ENCODE data around the gene MPC2. TPM values are rescaled to one million over a fixed set of nuclear protein-coding genes. Genes with fewer than 3 reads are reported as not detected.
"Not testable (repeated sequence)": the region's sequence is repeated elsewhere in the genome, so short reads cannot be mapped to it uniquely, and the experiment has no call there.

MPC2 gene
- polyA plus RNA-seq, 3 donors: 14.2 to 70.3 (median 59.4) TPM

- DNase-seq; H3K27ac ChIP-seq (ENCODE audit: low read depth in 1 of 2, low read length in 2 of 2); H3K36me3 ChIP-seq (replicated peaks in 1 of 2; ENCODE audit: control insufficient read depth in 1 of 2, insufficient read depth in 2 of 2, low read length in 2 of 2); H3K79me2 ChIP-seq (ENCODE audit: insufficient read depth, low read length); H3K4me1 Mint-ChIP-seq; intact Hi-C loops (cut with micrococcal nuclease); H3K9me3 ChIP-seq (replicated peaks in 1 of 2; ENCODE audit: control insufficient read depth in 1 of 2, insufficient read depth in 1 of 2, low read length in 2 of 2); H3K27me3 Mint-ChIP-seq (ENCODE audit: low read depth in 3 of 3); H3K27ac Mint-ChIP-seq; H3K9me3 Mint-ChIP-seq; H2AFZ ChIP-seq (ENCODE audit: insufficient read depth, low read depth, low read length, poor library complexity, severe bottlenecking); H3K27me3 ChIP-seq (ENCODE audit: control insufficient read depth in 2 of 2, insufficient read depth in 2 of 2, low read length in 2 of 2); H3K9ac ChIP-seq (ENCODE audit: insufficient read depth, low read length, poor library complexity, severe bottlenecking); H3K4me3 Mint-ChIP-seq; H4K20me1 ChIP-seq (ENCODE audit: insufficient read depth, low read length); H3K4me1 ChIP-seq (ENCODE audit: control insufficient read depth in 1 of 2, insufficient read depth in 2 of 2, low read length in 2 of 2); H3K36me3 Mint-ChIP-seq; H3K4me3 ChIP-seq (replicated peaks in 1 of 3; ENCODE audit: low read depth in 2 of 3, low read length in 3 of 3); H3K4me2 ChIP-seq (replicated peaks; ENCODE audit: extremely low read depth, low read length, poor library complexity, severe bottlenecking): not testable (repeated sequence)
- no CpG with 5 or more reads among the region's 8 CpGs for WGBS (ENCODE audit: insufficient coverage)
Observed at GRCh38 chr1:167866739-167867414, 70.0 kb downstream of the MPC2 start.

Other genes with a start within 250 kb of the MPC2 start
- 10 to 100 TPM; 23.1 to 63.6 (median 61.8) TPM for gene MPZL1, start 215.1 kb downstream of the MPC2 start, polyA plus RNA-seq
- gene ADCY10, start 22.9 kb downstream of the MPC2 start, polyA plus RNA-seq: under 1 TPM in 1 of 3 donors, not detected in 2; 0.09 TPM
- gene DCAF6, start 389 bp downstream of the MPC2 start, polyA plus RNA-seq: 10 to 100 TPM; 11.8 to 16.1 (median 11.9) TPM
- under 1 TPM in 1 of 3 donors, not detected in 2; 0.65 TPM for gene GPR161, start 199.9 kb upstream of the MPC2 start, polyA plus RNA-seq
- gene TIPRL, start 241.9 kb upstream of the MPC2 start, polyA plus RNA-seq: 10 to 100 TPM in 2 of 3 donors, 1 to 10 TPM in 1; 8.7 to 35.0 (median 30.2) TPM

All from CD14-positive monocyte (primary cell).